ENCODE data around the gene FOXJ2.
A peak's percentile ranks its signal among the peaks of the same experiment; 100 is the strongest.
"Not testable (repeated sequence)": the region's sequence is repeated elsewhere in the genome, so short reads cannot be mapped to it uniquely, and the experiment has no call there.

Gene FOXJ2

GRCh38 chr12:8064131-8064530 lies 31.6 kb downstream of the FOXJ2 start:
- TF ChIP-seq POLR2AphosphoS5 (IDR thresholded peaks at IDR 0.05; ENCODE audit: low read depth) (no peak), CTCF (IDR thresholded peaks at IDR 0.05; ENCODE audit: insufficient read depth, low read length) (no peak), GABPA (IDR thresholded peaks at IDR 0.05; ENCODE audit: low read depth) (no peak), SPI1 (IDR thresholded peaks at IDR 0.05; ENCODE audit: borderline replicate concordance, low read depth) (no peak), REST (IDR thresholded peaks at IDR 0.05; ENCODE audit: insufficient replicate concordance, low read depth) (no peak)

DNA sequence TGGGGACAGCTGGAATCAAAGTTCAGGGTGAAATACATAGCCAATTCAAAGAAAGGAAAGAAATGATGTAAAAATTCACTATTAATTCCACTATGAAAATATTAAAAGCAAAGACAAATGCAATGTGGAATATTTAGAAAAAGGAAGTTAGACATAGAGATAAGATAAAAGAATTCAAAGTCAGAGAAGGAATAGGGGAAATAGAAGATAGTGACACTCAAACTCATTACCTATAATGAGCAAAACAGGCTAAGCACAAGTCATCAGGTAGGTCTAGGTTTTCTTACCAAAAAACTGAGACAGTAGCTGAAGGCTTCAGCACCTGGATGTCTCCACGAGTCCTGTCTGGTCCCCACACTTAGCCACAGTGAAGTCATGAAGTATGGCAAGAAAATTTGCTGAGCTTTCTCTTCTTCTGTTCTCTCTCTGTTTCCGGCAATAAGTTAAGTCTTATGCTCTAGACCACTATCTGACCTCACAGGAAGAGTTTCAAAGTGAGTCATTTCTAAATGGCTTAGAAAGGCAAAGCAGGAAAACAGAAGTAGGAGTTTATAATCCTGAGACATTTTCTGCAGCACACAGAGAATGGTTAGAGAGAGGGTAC lies 33.6 kb downstream of the FOXJ2 start, which contains the start of gene C3AR1:
Gene C3AR1 (minus strand): TSS at position 369 of the 604 bp plus-strand sequence. CDS start 6,174 bp downstream, outside the sequence.
- peak; percentile 55; the same call in 1 of the 2 replicates for TF ChIP-seq POLR2AphosphoS5 (IDR thresholded peaks at IDR 0.05; ENCODE audit: low read depth)
- no peak for TF ChIP-seq SPI1 (IDR thresholded peaks at IDR 0.05; ENCODE audit: borderline replicate concordance, low read depth)
- peak; percentile 57; the same call in 1 of the 2 replicates for TF ChIP-seq GABPA (IDR thresholded peaks at IDR 0.05; ENCODE audit: low read depth)
- Histone ChIP-seq H3K27me3 (ENCODE audit: insufficient read depth, poor library complexity, severe bottlenecking) (no peaks in the 10 kb centered on the region), H3K4me3 (replicated peaks; ENCODE audit: insufficient read depth, low read length) (peak within 1 kb of the TSS; percentile 28), H3K27ac (replicated peaks) (peak within 1 kb of the TSS; percentile 60)
- peak; percentile 63 to 73 for DNase-seq (ENCODE audit: low read depth in 1 of 2, low spot score in 1 of 2)

More at GRCh38 chr12:8064131-8064530, 31.6 kb downstream of the FOXJ2 start:
- Histone ChIP-seq H3K27ac (replicated peaks) (peak overlapping the region; percentile 60), H3K27me3 (ENCODE audit: insufficient read depth, poor library complexity, severe bottlenecking) (no peaks in the 10 kb centered on the region), H3K4me3 (replicated peaks; ENCODE audit: insufficient read depth, low read length) (no peak overlapping the region)
- DNase-seq (ENCODE audit: low read depth in 1 of 2, low spot score in 1 of 2): no peak

GRCh38 chr12:8069582-8069981 lies 37.1 kb downstream of the FOXJ2 start:
- no peak for DNase-seq (ENCODE audit: low read depth in 1 of 2, low spot score in 1 of 2)
- TF ChIP-seq SPI1 (IDR thresholded peaks at IDR 0.05; ENCODE audit: borderline replicate concordance, low read depth) (no peak), POLR2AphosphoS5 (IDR thresholded peaks at IDR 0.05; ENCODE audit: low read depth) (no peak), CTCF (IDR thresholded peaks at IDR 0.05; ENCODE audit: insufficient read depth, low read length) (no peak), REST (IDR thresholded peaks at IDR 0.05; ENCODE audit: insufficient replicate concordance, low read depth) (no peak), GABPA (IDR thresholded peaks at IDR 0.05; ENCODE audit: low read depth) (no peak)

DNA sequence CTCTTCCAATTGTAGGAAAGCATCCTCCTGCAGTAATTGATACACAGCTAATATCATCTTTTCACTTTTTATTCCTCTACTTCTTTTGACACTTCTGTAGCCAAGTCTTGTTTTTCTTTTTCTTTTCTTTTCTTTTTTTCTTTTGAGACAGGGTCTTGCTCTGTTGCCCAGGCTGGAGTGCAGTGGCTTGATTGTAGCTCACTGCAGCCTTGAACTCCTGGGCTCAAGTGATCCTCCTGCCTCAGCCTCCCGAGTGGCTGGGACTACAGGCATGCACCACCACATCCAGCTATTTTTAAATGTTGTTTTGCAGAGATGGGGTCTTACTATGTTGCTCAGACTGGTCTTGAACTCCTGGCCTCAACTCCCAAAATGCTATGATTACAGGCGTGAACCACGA lies 39.3 kb downstream of the FOXJ2 start:
- H3K4me3 ChIP-seq (replicated peaks; ENCODE audit: insufficient read depth, low read length); H3K27me3 ChIP-seq (ENCODE audit: insufficient read depth, poor library complexity, severe bottlenecking); H3K27ac ChIP-seq (replicated peaks); DNase-seq (ENCODE audit: low read depth in 1 of 2, low spot score in 1 of 2): not testable (repeated sequence)

More at GRCh38 chr12:8069582-8069981, 37.1 kb downstream of the FOXJ2 start:
- Histone ChIP-seq H3K27ac (replicated peaks) (peak overlapping the region; percentile 69), H3K4me3 (replicated peaks; ENCODE audit: insufficient read depth, low read length) (no peak overlapping the region), H3K27me3 (ENCODE audit: insufficient read depth, poor library complexity, severe bottlenecking) (no peaks in the 10 kb centered on the region)
